ENCODE data around the gene GIMD1. TPM values are rescaled to one million over a fixed set of nuclear protein-coding genes. Genes with fewer than 3 reads are reported as not detected.

GIMD1 gene
- total and polyA plus RNA-seq, 4 donors = not detected

DNA sequence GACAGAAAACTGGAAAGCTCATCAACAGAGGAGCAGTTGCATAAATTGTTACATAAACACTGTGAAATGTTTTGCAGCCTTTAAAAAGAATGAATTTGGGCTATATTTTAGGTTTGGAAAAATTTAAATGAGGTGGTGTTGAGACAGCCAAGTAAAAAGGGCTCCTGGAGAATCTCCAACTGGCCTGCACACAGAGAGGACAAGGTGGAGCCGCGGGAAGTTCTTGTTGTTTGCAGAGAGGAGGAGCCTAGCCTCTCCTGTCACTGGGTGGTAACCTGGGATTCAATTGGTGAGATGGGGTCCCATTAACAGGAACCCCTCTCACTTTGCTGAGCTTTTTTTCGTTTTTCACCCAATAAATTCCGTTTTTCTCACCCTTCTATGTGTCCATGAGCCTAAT, 13.4 kb downstream of the GIMD1 start:
- no peaks in the 10 kb centered on the region for H3K4me1 ChIP-seq (ENCODE audit: control insufficient read depth, insufficient read depth, low read length)
- H3K9me3 ChIP-seq (ENCODE audit: control insufficient read depth, insufficient read depth, low read length) = no peaks in the 10 kb centered on the region
- H3K36me3 ChIP-seq (ENCODE audit: control insufficient read depth, insufficient read depth, low read length) = no peaks in the 10 kb centered on the region
- no peak overlapping the region for H3K27ac ChIP-seq (ENCODE audit: low read depth, low read length)
- no peak overlapping the region for H3K4me3 ChIP-seq (ENCODE audit: low read depth, low read length)
- DNase-seq (ENCODE audit: low read depth in 4 of 6, low spot score in 6 of 6) = no peak
- no peaks in the 10 kb centered on the region for H3K27me3 ChIP-seq (ENCODE audit: control insufficient read depth, insufficient read depth, low read length)
- WGBS (ENCODE audit: insufficient coverage) = 30% methylated on average over 2 of the region's 4 CpGs

DNA sequence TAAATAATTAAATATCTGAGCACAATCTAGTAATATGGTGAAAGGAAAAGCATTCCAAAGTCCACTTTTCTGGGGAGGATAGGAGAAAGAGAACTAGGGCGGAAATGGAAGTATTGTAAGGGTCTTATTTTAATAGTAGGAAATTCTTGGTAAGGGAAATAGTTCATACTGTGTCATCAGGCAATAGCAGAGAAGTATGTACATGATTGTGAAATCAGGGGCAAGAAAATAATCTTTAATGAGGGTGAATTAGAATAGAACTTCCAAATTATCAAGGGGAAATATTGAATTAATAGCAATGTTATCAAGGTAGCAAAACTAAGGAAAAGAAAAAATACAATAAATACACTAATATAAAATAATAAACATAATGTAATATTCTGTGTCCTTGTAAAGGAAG, 14.8 kb downstream of the GIMD1 start:
- Histone ChIP-seq H3K4me1 (ENCODE audit: control insufficient read depth, insufficient read depth, low read length) (no peaks in the 10 kb centered on the region), H3K4me3 (ENCODE audit: low read depth, low read length) (no peak overlapping the region), H3K9me3 (ENCODE audit: control insufficient read depth, insufficient read depth, low read length) (no peaks in the 10 kb centered on the region), H3K27me3 (ENCODE audit: control insufficient read depth, insufficient read depth, low read length) (no peaks in the 10 kb centered on the region), H3K27ac (ENCODE audit: low read depth, low read length) (no peak overlapping the region), H3K36me3 (ENCODE audit: control insufficient read depth, insufficient read depth, low read length) (no peaks in the 10 kb centered on the region)
- DNase-seq (ENCODE audit: low read depth in 4 of 6, low spot score in 6 of 6) = no peak
- WGBS (ENCODE audit: insufficient coverage) = 93% methylated on average over 1 of the region's 1 CpG

DNA sequence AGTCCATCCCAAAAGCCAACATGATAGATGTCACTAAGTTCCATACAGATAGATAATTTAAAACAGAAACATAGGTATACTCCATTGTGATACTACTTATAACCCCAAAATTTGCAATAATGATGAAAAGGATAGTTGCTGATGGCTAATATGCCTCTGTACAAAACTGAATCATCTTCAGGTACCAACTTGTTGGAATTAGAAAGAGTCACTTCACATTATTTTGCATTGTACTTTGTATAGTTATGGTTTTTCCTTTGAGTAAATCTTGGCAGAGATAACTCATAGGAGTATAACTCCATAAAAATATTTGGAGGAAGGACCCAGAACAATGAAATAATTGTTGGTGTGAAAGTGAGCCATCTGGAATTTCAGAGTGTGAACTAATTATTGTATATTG, 17.6 kb downstream of the GIMD1 start:
- Histone ChIP-seq H3K36me3 (ENCODE audit: control insufficient read depth, insufficient read depth, low read length) (no peaks in the 10 kb centered on the region), H3K27ac (ENCODE audit: low read depth, low read length) (no peak overlapping the region), H3K4me1 (ENCODE audit: control insufficient read depth, insufficient read depth, low read length) (no peaks in the 10 kb centered on the region), H3K27me3 (ENCODE audit: control insufficient read depth, insufficient read depth, low read length) (no peaks in the 10 kb centered on the region), H3K9me3 (ENCODE audit: control insufficient read depth, insufficient read depth, low read length) (no peaks in the 10 kb centered on the region), H3K4me3 (ENCODE audit: low read depth, low read length) (no peak overlapping the region)
- DNase-seq (ENCODE audit: low read depth in 4 of 6, low spot score in 6 of 6) = no peak

DNA sequence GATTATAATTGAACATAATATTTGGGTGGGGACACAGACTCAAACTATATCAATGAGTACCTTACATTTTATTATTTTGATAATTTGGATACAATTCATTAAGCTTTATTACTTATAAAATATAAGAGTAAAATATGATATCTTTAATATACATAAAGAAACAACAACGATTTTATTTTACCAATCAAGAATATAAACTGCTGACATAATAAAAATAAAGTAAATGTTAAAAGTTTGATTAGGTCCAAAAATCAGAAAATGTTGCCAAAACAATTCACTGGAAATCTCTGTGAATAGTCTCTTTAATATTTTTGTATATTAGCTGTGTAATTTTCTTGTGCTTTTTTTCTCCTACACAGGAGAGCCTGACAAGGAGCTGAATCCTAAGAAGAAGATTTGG, 21.4 kb downstream of the GIMD1 start:
- WGBS (ENCODE audit: insufficient coverage) = no CpG with 5 or more reads among the region's 1 CpG
- Histone ChIP-seq H3K27me3 (ENCODE audit: control insufficient read depth, insufficient read depth, low read length) (no peaks in the 10 kb centered on the region), H3K27ac (ENCODE audit: low read depth, low read length) (no peak overlapping the region), H3K36me3 (ENCODE audit: control insufficient read depth, insufficient read depth, low read length) (no peaks in the 10 kb centered on the region), H3K9me3 (ENCODE audit: control insufficient read depth, insufficient read depth, low read length) (no peaks in the 10 kb centered on the region), H3K4me3 (ENCODE audit: low read depth, low read length) (no peak overlapping the region), H3K4me1 (ENCODE audit: control insufficient read depth, insufficient read depth, low read length) (no peaks in the 10 kb centered on the region)
- DNase-seq (ENCODE audit: low read depth in 4 of 6, low spot score in 6 of 6) = no peak

- peaks cover 6% of the 10 kb centered on the region for H3K9me3 ChIP-seq (ENCODE audit: control insufficient read depth, insufficient read depth, low read length)
- H3K4me3 ChIP-seq (ENCODE audit: low read depth, low read length) = no peak overlapping the region
- H3K4me1 ChIP-seq (ENCODE audit: control insufficient read depth, insufficient read depth, low read length) = no peaks in the 10 kb centered on the region
- WGBS (ENCODE audit: insufficient coverage) = no CpG with 5 or more reads among the region's 1 CpG
- no peak overlapping the region for H3K27ac ChIP-seq (ENCODE audit: low read depth, low read length)
- DNase-seq (ENCODE audit: low read depth in 4 of 6, low spot score in 6 of 6) = no peak
- no peaks in the 10 kb centered on the region for H3K36me3 ChIP-seq (ENCODE audit: control insufficient read depth, insufficient read depth, low read length)
- no peaks in the 10 kb centered on the region for H3K27me3 ChIP-seq (ENCODE audit: control insufficient read depth, insufficient read depth, low read length)
Measured at GRCh38 chr4:106344647-106344970, 24.0 kb downstream of the GIMD1 start.

GRCh38 chr4:106343865-106344646, 24.5 kb downstream of the GIMD1 start:
- Histone ChIP-seq H3K4me3 (ENCODE audit: low read depth, low read length) (no peak overlapping the region), H3K9me3 (ENCODE audit: control insufficient read depth, insufficient read depth, low read length) (peaks cover 6% of the 10 kb centered on the region), H3K4me1 (ENCODE audit: control insufficient read depth, insufficient read depth, low read length) (no peaks in the 10 kb centered on the region), H3K27ac (ENCODE audit: low read depth, low read length) (no peak overlapping the region), H3K27me3 (ENCODE audit: control insufficient read depth, insufficient read depth, low read length) (no peaks in the 10 kb centered on the region), H3K36me3 (ENCODE audit: control insufficient read depth, insufficient read depth, low read length) (no peaks in the 10 kb centered on the region)
- no CpG with 5 or more reads among the region's 2 CpGs for WGBS (ENCODE audit: insufficient coverage)
- no peak for DNase-seq (ENCODE audit: low read depth in 4 of 6, low spot score in 6 of 6)

GRCh38 chr4:106340774-106341173, 27.8 kb downstream of the GIMD1 start:
- H3K27ac ChIP-seq (ENCODE audit: low read depth, low read length) = no peak overlapping the region
- H3K4me1 ChIP-seq (ENCODE audit: control insufficient read depth, insufficient read depth, low read length) = no peaks in the 10 kb centered on the region
- no peak overlapping the region for H3K4me3 ChIP-seq (ENCODE audit: low read depth, low read length)
- H3K36me3 ChIP-seq (ENCODE audit: control insufficient read depth, insufficient read depth, low read length) = peaks cover 9% of the 10 kb centered on the region
- no peaks in the 10 kb centered on the region for H3K27me3 ChIP-seq (ENCODE audit: control insufficient read depth, insufficient read depth, low read length)
- no CpG with 5 or more reads among the region's 1 CpG for WGBS (ENCODE audit: insufficient coverage)
- DNase-seq (ENCODE audit: low read depth in 4 of 6, low spot score in 6 of 6) = no peak
- H3K9me3 ChIP-seq (ENCODE audit: control insufficient read depth, insufficient read depth, low read length) = peaks cover 8% of the 10 kb centered on the region

GRCh38 chr4:106339431-106339830, 29.1 kb downstream of the GIMD1 start:
- no peak overlapping the region for H3K4me3 ChIP-seq (ENCODE audit: low read depth, low read length)
- H3K36me3 ChIP-seq (ENCODE audit: control insufficient read depth, insufficient read depth, low read length) = peaks cover 9% of the 10 kb centered on the region
- H3K9me3 ChIP-seq (ENCODE audit: control insufficient read depth, insufficient read depth, low read length) = peaks cover 8% of the 10 kb centered on the region
- no peaks in the 10 kb centered on the region for H3K27me3 ChIP-seq (ENCODE audit: control insufficient read depth, insufficient read depth, low read length)
- no peaks in the 10 kb centered on the region for H3K4me1 ChIP-seq (ENCODE audit: control insufficient read depth, insufficient read depth, low read length)
- WGBS (ENCODE audit: insufficient coverage) = no CpG with 5 or more reads among the region's 4 CpGs
- no peak overlapping the region for H3K27ac ChIP-seq (ENCODE audit: low read depth, low read length)
- DNase-seq (ENCODE audit: low read depth in 4 of 6, low spot score in 6 of 6) = no peak

DNA sequence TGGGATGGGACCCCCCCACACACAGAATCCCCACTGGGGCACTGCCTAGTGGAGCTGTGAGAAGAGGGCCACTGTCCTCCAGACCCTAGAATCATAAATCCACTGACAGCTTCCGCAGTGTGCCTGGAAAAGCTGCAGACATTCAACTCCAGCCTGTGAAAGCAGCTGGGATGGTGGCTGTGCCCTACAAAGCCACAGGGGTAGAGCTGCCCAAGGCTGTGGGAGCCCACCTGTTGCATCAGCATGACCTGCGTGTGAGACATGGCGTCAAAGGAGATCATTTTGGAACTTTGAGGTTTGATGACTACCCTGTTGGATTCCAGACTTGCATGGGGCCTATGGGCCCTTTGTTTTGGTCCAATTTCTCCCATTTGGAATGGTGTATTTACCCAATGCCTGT, 29.9 kb downstream of the GIMD1 start:
- peaks cover 8% of the 10 kb centered on the region for H3K9me3 ChIP-seq (ENCODE audit: control insufficient read depth, insufficient read depth, low read length)
- WGBS (ENCODE audit: insufficient coverage) = 98% methylated on average over 3 of the region's 3 CpGs
- H3K36me3 ChIP-seq (ENCODE audit: control insufficient read depth, insufficient read depth, low read length) = peaks cover 12% of the 10 kb centered on the region
- no peaks in the 10 kb centered on the region for H3K4me1 ChIP-seq (ENCODE audit: control insufficient read depth, insufficient read depth, low read length)
- H3K27ac ChIP-seq (ENCODE audit: low read depth, low read length) = no peak overlapping the region
- DNase-seq (ENCODE audit: low read depth in 4 of 6, low spot score in 6 of 6) = no peak
- no peaks in the 10 kb centered on the region for H3K27me3 ChIP-seq (ENCODE audit: control insufficient read depth, insufficient read depth, low read length)
- no peak overlapping the region for H3K4me3 ChIP-seq (ENCODE audit: low read depth, low read length)

DNA sequence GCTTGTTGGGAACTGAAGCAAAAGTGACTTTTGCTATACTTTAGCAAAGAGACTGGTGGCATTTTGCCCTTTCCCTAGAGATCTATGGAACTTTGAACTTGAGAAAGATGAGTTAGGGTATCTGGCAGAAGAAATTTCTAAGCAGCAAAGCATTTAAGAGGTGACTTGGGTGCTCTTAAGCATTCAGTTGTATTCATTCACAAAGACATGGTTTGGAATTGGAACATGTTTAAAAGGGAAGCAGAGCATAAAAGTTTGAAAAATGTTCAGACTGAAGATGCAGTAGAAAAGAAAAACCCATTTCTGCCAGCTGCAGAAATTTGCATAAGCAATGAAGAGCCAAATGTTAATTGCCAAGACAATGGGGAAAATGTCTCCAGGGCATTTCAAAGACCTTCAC, 30.7 kb downstream of the GIMD1 start:
- peaks cover 12% of the 10 kb centered on the region for H3K36me3 ChIP-seq (ENCODE audit: control insufficient read depth, insufficient read depth, low read length)
- no peak for DNase-seq (ENCODE audit: low read depth in 4 of 6, low spot score in 6 of 6)

More for the DNA sequence above, 30.7 kb downstream of the GIMD1 start:
- Histone ChIP-seq H3K27ac (ENCODE audit: low read depth, low read length) (no peak overlapping the region), H3K4me1 (ENCODE audit: control insufficient read depth, insufficient read depth, low read length) (no peaks in the 10 kb centered on the region), H3K9me3 (ENCODE audit: control insufficient read depth, insufficient read depth, low read length) (peaks cover 8% of the 10 kb centered on the region), H3K27me3 (ENCODE audit: control insufficient read depth, insufficient read depth, low read length) (no peaks in the 10 kb centered on the region), H3K4me3 (ENCODE audit: low read depth, low read length) (no peak overlapping the region)
